Loucy (cell line): Measurements from ENCODE around the gene COA8.

Experiments
- H2AFZ ChIP-seq: fragments of 200-600 bp; sonication (generic); 2 replicates; pipeline ENCODE4 v1.6.0; 2016; ENCODE audit warnings: antibody characterized with exemption, mild to moderate bottlenecking, low read length, moderate library complexity
- H3F3A ChIP-seq: fragments of 200-600 bp; 2 replicates; pipeline ENCODE4 v1.6.0; 2016; ENCODE audit warnings: antibody characterized with exemption, low read depth, mild to moderate bottlenecking
- H3K27me3 ChIP-seq: fragments of 200-600 bp; sonication (generic); 2 replicates; pipeline ENCODE4 v1.6.1; 2014; ENCODE audit warnings: low read length, mild to moderate bottlenecking; ENCODE audit not compliant: insufficient read depth, poor library complexity, severe bottlenecking
- H3K36me3 ChIP-seq: fragments of 200-600 bp; sonication (generic); 2 replicates; pipeline ENCODE4 v1.6.1; 2016; ENCODE audit warnings: low read length; ENCODE audit not compliant: insufficient read depth
- H3K4me1 ChIP-seq: fragments of 200-600 bp; sonication (generic); 2 replicates; pipeline ENCODE4 v1.5.1; 2014; ENCODE audit warnings: low read length, mild to moderate bottlenecking; ENCODE audit not compliant: insufficient read depth, poor library complexity, severe bottlenecking
- H3K4me2 ChIP-seq: fragments of 200-600 bp; sonication (generic); 2 replicates; pipeline ENCODE4 v1.6.0; 2014; ENCODE audit warnings: antibody characterized with exemption, low read length, low read depth, mild to moderate bottlenecking; ENCODE audit not compliant: poor library complexity, severe bottlenecking
- H3K4me3 ChIP-seq: fragments of 200-600 bp; sonication (generic); 2 replicates; pipeline ENCODE4 v1.5.1; 2014; ENCODE audit warnings: low read length, mild to moderate bottlenecking, mixed read lengths; ENCODE audit not compliant: poor library complexity, severe bottlenecking
- H3K79me2 ChIP-seq: fragments of 200-600 bp; sonication (generic); 2 replicates; pipeline ENCODE4 v1.6.1; 2014; ENCODE audit warnings: low read length; ENCODE audit not compliant: insufficient read depth
- H3K9ac ChIP-seq: fragments of 200-600 bp; sonication (generic); 2 replicates; pipeline ENCODE4 v1.6.0; 2014; ENCODE audit warnings: mild to moderate bottlenecking, low read depth, low read length, moderate library complexity; ENCODE audit not compliant: poor library complexity, severe bottlenecking
- H3K9me2 ChIP-seq: fragments of 200-600 bp; sonication (generic); replicated peaks from 2 replicates; pipeline ENCODE4 v1.6.1; 2016; ENCODE audit warnings: low read depth, low read length, mixed read lengths
- H3K9me3 ChIP-seq: fragments of 200-600 bp; sonication (generic); 2 replicates; pipeline ENCODE4 v1.6.1; 2014; ENCODE audit warnings: mild to moderate bottlenecking, antibody characterized with exemption, low read length, low read depth; ENCODE audit not compliant: insufficient read depth
- H4K20me1 ChIP-seq: fragments of 200-600 bp; sonication (generic); 2 replicates; pipeline ENCODE4 v1.6.0; 2014; ENCODE audit warnings: antibody characterized with exemption, low read length, mild to moderate bottlenecking; ENCODE audit not compliant: insufficient read depth, poor library complexity, severe bottlenecking
- CTCF ChIP-seq: fragments of 200-600 bp; sonication (generic); conservative IDR thresholded peaks from 2 replicates; pipeline ENCODE4 v1.5.1; 2014; ENCODE audit warnings: mild to moderate bottlenecking, antibody characterized with exemption, low read length
- EZH2phosphoT487 ChIP-seq: fragments of 200-600 bp; IDR thresholded peaks from 2 replicates; pipeline ENCODE4 v1.6.1; 2018; ENCODE audit warnings: antibody characterized with exemption, mild to moderate bottlenecking, moderate library complexity, borderline replicate concordance

The COA8 gene

GRCh38 chr14:103551338-103551762 lies 11.4 kb upstream of the COA8 start:
- peaks cover 4% of the 10 kb centered on the region; the same call in 1 of the 2 replicates for H3K79me2 ChIP-seq

GRCh38 chr14:103552011-103552845 lies 10.5 kb upstream of the COA8 start:
- TF ChIP-seq CTCF (no peak), EZH2phosphoT487 (no peak)
- Histone ChIP-seq H3K4me1 (no peaks in the 10 kb centered on the region), H3K4me3 (no peak overlapping the region), H3K27me3 (no peaks in the 10 kb centered on the region), H3K4me2 (no peak overlapping the region), H3F3A (no peaks in the 10 kb centered on the region), H3K36me3 (no peaks in the 10 kb centered on the region), H3K9ac (no peak overlapping the region), H4K20me1 (peaks cover 16% of the 10 kb centered on the region), H3K9me2 (no peaks in the 10 kb centered on the region), H2AFZ (no peak overlapping the region), H3K79me2 (peaks cover 10% of the 10 kb centered on the region; the same call in 1 of the 2 replicates), H3K9me3 (no peaks in the 10 kb centered on the region)

More at GRCh38 chr14:103551338-103551762, 11.4 kb upstream of the COA8 start:
- Histone ChIP-seq H3K27me3 (no peaks in the 10 kb centered on the region), H4K20me1 (peaks cover 7% of the 10 kb centered on the region), H3K9ac (no peak overlapping the region), H3K4me3 (no peak overlapping the region), H3K9me3 (no peaks in the 10 kb centered on the region), H2AFZ (no peak overlapping the region), H3K4me2 (no peak overlapping the region), H3K4me1 (no peaks in the 10 kb centered on the region), H3K9me2 (no peaks in the 10 kb centered on the region), H3K36me3 (no peaks in the 10 kb centered on the region), H3F3A (no peaks in the 10 kb centered on the region)
- no peak for TF ChIP-seq CTCF
- no peak for TF ChIP-seq EZH2phosphoT487

GRCh38 chr14:103552846-103553210 lies 9.9 kb upstream of the COA8 start:
- no peak overlapping the region for H3K4me3 ChIP-seq
- H3K4me2 ChIP-seq, result no peak overlapping the region
- TF ChIP-seq EZH2phosphoT487 (no peak), CTCF (no peak)
- no peaks in the 10 kb centered on the region for H3K27me3 ChIP-seq
- no peaks in the 10 kb centered on the region for H3F3A ChIP-seq
- no peaks in the 10 kb centered on the region for H3K9me3 ChIP-seq
- H3K9me2 ChIP-seq, result no peaks in the 10 kb centered on the region
- no peak overlapping the region for H2AFZ ChIP-seq
- H3K9ac ChIP-seq, result no peak overlapping the region
- peaks cover 22% of the 10 kb centered on the region for H4K20me1 ChIP-seq
- no peaks in the 10 kb centered on the region for H3K36me3 ChIP-seq
- H3K79me2 ChIP-seq, result peaks cover 16% of the 10 kb centered on the region
- peaks cover under 1% of the 10 kb centered on the region for H3K4me1 ChIP-seq
